ENCODE results near the gene CRTC1.
"Not testable (repeated sequence)": the region's sequence is repeated elsewhere in the genome, so short reads cannot be mapped to it uniquely, and the experiment has no call there.

CRTC1 gene

GRCh38 chr19:18731562-18732008, 48.1 kb downstream of the CRTC1 start:
- DNase-seq, result no peak

DNA sequence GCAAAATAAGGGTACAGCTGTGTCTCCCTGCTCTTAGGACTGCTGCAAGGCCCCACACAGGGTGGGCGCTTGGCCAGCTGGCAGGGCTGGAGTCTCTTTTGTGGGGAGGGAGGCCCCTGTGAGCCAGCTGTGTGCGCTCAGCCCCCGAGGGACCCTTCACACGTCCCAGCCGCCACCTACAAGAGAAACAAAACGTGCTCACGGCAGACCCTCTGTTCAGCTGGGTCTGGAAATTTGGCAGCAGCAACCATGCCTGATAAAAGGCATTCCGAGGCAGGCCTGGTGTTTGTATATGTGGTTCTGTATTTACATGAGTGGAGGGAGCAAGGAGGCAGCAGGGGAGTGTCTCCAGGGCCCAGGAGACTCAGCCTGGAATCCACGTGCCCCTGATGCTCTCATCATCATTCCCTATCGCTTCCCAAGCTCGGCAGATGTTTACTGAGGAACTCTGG, 49.7 kb downstream of the CRTC1 start:
- no peak for DNase-seq

DNA sequence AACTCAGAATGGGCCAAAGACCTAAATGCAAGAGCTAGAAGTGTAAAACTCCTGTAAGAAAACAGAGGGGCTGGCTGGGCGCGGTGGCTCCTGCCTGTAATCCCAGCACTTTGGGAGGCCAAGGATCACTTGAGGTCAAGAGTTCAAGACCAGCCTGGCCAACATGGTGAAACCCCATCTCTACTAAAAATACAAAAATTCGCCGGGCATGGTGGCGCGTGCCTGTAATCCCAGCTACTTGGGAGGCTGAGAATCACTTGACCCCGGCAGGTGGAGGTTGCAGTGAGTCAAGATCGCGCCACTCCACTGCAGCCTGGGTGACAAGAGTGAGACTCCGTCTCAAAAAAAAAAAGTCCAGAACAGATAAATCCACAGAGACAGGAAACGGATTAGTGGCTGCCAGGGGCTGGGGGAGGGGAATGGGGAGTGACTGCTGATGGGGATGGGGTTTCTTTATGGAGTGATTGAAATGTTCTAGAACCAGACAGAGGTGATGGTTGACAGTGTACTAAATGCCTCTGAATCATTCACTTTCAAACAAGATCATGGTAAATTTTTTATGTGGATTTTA, 50.4 kb downstream of the CRTC1 start:
- not testable (repeated sequence) for DNase-seq

- DNase-seq, result no peak
These were observed 51.8 kb downstream of the CRTC1 start for GRCh38 chr19:18735324-18735723.

DNA sequence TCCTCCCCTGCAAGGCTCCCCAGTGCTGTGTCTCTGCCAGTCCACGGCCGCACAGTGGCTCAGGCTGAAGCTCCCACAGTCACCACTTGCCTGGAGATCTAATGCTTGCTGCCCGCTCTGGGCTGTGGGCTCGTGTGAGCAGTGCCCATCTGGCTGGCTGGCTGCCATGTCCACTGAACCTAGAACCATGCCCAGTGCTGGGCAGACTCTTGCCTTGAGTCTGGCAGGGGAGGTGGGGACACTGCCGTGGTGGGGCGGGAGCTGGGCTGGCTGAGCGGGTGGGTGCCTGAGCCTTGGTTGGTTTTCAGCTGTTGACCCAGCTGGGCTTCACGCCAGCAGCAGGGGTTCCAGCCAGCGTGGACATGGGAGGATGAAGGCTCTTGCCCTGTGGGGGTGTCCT, 52.3 kb downstream of the CRTC1 start:
- no peak for DNase-seq

DNA sequence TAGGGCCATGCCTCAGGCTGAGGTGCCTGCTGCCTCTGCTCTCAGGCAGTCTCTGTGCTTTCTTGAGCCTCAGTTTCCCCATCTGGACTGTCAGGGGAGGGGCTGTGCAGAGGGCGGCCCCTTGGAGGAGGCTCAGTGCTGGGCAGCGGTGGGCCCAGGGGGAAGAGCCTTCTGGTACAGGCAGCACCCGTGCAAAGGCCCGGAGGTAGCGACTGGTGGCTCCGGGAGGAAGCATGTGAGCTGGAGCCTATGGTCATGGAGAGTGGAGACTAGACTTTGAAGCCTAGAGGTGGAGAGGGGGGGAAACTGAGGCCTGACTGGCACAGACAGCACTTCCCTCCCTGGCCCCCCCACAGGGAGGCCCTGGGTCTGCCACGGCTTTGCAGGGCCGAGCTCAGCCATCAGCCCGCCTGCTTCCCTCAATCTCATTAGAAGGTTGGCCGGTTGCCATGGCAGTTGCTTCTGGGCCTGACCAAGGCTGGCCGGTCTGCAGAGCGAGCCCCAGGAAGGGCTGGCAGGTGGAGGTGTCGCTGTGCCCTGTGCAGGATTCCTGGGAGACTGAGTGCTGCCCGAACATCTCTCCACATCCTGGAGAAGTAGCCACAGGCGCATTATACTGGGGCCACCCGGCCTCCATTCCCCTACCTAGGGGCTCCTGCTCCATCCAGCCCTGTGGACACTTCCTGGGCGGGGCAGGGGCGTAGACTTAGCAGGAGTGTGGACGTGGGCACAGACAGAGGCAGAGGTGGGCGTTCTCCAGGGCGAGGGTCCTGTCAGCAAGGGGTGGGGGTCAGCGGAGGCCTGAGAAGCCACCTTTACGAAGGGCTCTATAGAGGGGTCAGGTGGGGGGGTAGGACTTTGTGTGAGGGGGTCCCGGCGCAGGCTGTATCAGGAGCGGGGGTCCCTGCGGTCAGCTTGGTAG, 53.2 kb downstream of the CRTC1 start:
- no peak for DNase-seq

GRCh38 chr19:18737337-18737953, 54.0 kb downstream of the CRTC1 start:
- no peak for DNase-seq

DNA sequence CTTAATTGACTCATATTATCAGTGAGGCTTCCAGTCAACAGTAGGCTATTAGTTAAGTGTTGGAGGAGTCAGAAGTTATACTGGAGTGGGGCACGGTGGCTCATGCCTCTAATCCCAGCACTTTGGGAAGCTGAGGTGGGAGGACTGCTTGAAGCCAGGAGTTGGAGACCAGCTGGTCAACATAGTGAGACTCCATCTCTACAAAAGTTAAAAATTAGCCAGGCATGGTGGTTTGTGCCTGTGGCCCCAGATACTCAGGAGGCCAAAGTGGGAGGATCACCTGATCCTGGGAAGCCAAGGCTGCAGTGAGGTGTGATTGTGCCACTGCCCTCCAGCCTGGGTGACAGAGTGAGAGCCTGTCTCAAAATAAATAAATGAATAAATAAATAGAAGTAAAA, 54.5 kb downstream of the CRTC1 start:
- DNase-seq, result no peak

DNA sequence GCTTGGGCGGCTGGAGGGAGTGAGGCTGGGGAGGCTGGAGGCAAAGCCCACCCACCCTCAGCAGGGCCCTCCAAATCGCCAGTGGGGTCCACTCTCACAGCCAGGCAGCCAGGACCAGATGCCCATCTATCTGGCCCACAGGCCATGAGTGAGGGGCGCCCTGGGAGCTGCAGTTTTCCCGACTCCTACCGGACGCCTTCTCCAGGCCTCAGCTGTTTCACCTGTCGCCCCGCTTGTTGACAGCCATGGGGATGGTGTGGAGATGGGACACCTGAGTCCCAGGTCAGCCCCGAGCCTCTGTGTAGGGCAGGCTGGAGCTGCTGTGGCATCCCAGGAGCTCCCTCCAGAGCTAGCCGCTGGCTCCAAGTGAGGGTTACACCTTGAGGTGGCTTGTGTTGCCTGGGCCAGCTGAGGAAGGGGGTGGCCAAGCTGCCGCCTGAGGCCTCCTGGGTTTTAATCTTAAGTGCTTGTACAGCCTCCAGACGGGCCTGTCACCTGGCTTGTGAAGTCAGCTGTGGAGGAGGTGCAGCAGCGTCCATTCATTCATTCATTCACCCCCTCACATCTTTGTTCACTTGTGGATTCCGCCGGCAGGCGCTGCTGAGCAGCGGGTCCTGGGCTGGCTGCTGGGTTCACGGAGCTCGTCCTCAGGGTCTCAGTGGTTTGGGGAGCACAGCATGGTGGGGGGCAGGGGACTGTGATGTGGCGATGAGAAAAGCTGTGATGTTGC, 55.6 kb downstream of the CRTC1 start:
- no peak for DNase-seq

DNA sequence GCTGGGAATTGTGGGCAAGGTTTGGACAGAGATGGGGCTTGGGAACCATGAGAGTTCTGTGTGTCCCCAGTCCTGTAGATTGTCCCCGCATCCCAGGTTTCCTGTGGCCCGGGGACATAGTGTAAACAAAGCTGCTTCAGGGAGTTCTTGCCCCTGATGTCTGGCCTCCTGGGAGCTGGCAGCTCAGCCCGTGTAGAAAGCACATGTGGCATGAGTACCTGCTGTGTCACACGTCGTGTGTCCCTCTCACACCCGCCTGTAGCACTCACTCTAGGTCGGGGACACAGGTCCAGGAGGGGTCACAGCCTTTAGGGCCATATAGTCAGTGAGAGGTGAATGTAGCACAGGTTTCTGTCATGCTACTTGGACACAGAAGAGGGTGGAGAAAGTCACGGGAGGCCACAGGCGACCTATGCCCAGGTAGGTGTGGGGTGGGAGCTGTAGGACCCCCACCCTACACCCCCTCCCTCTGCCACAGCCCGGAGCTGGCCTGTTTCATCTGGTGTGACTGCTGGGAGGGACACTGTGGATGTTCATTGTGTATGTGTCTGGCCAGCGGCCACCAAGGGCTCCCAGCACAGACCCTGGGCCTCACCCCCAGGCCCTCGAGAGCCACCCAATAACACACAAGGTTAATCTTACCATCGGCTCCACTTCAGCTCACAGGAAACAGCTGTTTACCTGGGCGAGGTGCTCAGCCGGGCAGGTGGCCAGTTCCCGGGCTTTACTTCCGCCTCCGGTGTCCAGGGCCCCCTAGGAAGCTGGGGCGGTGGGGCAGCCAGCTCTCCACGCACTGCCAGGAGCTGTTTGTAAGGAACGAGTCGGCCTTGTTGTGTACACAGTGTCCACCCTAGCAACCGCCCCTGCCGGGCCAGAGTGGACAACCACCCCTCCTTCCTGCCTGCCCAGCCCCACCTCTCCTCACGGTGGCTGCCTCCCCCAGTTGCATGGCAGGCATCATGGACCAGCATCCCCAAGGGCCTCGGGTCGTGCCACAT, 57.9 kb downstream of the CRTC1 start:
- DNase-seq, result no peak

DNA sequence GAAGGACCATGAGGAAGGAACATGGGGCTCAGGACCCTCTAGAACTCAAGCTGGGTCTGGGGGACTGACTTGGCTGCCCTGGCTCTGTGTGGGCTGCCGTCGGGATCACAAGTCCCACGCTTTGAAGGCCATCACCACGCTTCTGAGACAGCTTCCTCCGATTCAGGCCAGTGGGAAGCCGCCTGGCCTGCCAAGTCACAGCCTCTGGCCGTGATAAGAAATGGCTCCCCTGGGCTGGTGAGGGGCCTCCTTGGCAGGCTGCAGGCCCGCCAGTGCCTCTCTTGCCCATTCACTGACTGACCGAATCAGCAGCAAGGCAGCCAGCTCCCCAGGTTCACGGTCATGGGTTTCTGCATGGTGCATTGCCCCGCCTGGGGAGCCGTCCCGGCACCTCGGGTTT, 58.8 kb downstream of the CRTC1 start:
- no peak for DNase-seq

GRCh38 chr19:18742838-18743783, 59.6 kb downstream of the CRTC1 start:
- DNase-seq, result no peak

GRCh38 chr19:18743784-18744418, 60.4 kb downstream of the CRTC1 start:
- DNase-seq, result no peak

- DNase-seq, result no peak
These were observed 61.7 kb downstream of the CRTC1 start for GRCh38 chr19:18745012-18745735.

DNA sequence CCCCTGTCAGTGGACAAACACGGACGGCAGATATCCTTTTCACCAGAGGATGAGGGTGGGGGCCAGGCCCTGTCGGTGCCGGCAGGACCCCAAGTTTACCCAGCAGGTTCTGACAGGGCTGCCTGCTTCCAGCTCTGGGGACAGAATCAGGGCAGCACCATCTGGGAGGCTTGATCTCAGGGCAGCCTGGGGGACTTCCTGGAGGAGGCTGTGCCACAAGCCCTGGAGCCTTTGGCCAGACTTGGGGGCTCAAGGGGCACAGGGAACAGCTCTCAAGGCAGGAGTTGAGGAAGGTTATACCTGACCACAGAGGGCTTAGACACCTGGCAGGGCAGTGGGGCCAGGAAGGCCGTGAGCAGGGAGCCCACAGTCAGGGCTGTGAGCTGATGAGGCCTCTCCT, 62.5 kb downstream of the CRTC1 start:
- DNase-seq, result no peak

- no peak for DNase-seq
These were observed 63.2 kb downstream of the CRTC1 start for GRCh38 chr19:18746401-18747325.

GRCh38 chr19:18749362-18750231, 66.1 kb downstream of the CRTC1 start:
- DNase-seq, result no peak
